C4-2B (cell line): ENCODE measurements around the gene DNALI1.

Source experiments
- ZFX ChIP-seq: fragments of 450-650 bp; IDR thresholded peaks from 2 replicates; pipeline ENCODE4 v1.6.1; 2017
- TF ChIP-seq, protein P1 (sequence below): fragments of 450-650 bp; conservative IDR thresholded peaks from 2 replicates; pipeline ENCODE4 v1.5.1; 2017; ENCODE audit warnings: mild to moderate bottlenecking

DNA sequence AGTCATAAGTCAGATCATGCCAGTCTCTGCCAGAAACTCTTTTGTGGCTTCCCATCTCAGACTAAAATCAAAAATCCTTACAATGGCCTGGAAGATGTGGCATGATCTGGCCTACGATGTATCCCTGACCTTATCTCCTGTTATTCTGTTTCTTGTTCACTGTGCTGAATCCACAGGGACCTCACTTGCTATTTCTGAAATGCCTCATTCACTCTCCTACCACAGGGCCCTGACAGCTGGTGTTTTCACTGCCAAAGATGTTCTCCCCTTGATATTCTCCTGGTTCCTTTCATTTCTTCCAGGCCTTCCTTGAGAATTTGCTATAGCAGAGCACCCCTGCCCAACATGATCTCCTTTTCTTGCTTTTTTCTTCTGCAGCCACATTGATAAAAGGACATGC is 1.7 kb downstream of the DNALI1 start:
- TF ChIP-seq, protein P1, sequence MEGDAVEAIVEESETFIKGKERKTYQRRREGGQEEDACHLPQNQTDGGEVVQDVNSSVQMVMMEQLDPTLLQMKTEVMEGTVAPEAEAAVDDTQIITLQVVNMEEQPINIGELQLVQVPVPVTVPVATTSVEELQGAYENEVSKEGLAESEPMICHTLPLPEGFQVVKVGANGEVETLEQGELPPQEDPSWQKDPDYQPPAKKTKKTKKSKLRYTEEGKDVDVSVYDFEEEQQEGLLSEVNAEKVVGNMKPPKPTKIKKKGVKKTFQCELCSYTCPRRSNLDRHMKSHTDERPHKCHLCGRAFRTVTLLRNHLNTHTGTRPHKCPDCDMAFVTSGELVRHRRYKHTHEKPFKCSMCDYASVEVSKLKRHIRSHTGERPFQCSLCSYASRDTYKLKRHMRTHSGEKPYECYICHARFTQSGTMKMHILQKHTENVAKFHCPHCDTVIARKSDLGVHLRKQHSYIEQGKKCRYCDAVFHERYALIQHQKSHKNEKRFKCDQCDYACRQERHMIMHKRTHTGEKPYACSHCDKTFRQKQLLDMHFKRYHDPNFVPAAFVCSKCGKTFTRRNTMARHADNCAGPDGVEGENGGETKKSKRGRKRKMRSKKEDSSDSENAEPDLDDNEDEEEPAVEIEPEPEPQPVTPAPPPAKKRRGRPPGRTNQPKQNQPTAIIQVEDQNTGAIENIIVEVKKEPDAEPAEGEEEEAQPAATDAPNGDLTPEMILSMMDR, result no peak
- no peak for TF ChIP-seq ZFX
